GM18873 (cell line): ENCODE results near the gene PDHA1.

Experiments used
- ATAC-seq: cut with Tn5 transposase; IDR thresholded peaks from one replicate; pipeline ENCODE4 v1.9.1; 2021; ENCODE audit warnings: mild to moderate bottlenecking, moderate library complexity, moderate number of reproducible peaks; ENCODE audit not compliant: unreplicated experiment, low FRiP score

Gene PDHA1

DNA sequence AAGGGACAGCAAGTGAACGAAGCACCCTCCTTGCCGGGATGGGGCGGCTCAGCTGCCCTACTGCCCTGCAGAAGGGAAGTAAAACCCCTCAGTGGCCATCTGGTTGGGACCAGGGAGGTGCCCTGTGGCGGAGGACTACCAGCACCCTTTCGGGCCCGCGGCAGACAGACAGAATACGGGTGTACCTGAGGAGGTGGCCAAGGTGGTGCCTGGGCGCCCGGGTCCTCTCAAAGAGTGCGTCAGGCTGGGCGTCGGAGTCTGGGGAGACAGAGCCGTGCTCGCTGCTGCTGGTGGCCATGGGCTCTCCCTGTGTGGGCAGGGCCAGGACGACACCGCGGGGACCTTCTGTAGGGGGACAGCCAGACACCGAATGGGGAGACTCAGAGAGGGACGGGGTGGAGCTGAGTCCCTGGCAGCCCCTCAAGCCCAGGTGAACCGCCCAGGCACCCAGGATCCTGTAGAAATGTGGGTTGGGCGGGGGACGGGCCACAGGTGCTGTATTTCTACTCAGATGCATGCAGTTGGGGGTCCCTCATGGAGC, 29.7 kb downstream of the PDHA1 start:
- no peak for ATAC-seq

- no peak for ATAC-seq
Observed at GRCh38 chrX:19375546-19375945, 31.8 kb downstream of the PDHA1 start.

DNA sequence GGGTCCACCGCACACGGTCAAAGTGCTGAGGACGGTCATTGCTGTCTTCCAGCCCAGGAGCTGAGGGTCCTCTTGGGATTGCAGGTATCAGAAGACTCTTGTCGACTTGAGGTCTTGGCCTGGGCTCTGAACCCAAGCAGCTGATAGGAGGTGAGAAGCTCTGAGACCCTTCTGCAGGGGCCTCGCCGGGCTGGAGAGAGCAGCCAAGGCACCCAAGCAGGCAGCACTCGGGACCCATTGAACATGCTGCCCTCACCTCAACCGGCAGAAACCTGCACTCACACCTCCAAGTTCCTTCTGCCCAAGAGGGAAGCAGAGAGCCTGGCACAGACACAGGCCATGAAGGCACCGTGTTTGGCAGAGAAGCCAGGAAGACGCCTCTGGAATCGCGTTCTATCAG, 34.1 kb downstream of the PDHA1 start:
- no peak for ATAC-seq

DNA sequence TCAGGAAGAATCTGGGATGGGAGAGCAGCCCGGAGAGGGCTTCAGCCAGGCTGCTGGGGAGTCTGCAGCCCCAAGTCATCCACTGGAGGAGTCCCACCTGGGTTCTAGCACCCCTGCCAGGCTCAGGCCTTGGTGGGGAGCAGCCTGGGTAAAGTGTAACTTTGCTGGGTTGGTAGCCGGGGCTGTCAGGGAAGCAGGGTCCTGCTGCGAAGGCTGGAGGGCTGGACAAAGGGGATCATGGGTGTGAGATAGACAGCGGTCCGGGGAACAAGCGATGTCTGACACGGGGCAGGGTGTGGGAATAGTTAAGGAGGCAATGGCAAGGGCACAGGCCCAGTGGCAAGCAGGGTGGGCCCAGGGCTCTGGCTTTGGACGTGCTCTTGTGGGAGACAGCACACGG, 37.6 kb downstream of the PDHA1 start:
- ATAC-seq: no peak

DNA sequence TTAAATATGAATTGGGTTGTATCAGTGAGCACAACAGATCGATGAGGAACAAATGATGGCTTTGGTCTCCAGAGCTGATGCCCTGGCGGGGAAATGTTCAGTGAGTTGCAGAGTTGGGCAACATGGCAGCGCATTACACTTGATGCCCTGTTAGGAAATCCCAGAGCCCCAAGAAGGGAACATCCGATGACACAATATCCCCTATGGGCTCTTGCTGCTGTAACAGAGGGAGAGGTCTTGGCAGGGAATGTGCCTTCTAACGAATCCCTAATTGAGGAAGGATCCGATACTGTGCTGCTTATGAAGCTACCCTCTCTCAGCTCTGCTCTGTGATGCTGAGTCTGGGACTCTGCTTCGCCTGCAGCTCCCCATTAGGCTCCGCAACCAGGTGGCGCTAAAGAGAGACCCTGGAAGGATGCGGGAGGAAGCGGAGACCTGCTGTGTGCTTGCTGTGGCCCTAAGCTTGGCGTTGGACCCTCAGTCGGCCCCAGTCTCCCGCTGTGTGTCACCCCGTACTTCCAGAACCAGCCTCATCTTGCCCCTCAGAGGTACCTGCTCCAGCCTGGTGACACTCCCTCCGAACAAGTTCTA, 38.9 kb downstream of the PDHA1 start:
- ATAC-seq: no peak

GRCh38 chrX:19386679-19387078, 43.0 kb downstream of the PDHA1 start:
- no peak for ATAC-seq

DNA sequence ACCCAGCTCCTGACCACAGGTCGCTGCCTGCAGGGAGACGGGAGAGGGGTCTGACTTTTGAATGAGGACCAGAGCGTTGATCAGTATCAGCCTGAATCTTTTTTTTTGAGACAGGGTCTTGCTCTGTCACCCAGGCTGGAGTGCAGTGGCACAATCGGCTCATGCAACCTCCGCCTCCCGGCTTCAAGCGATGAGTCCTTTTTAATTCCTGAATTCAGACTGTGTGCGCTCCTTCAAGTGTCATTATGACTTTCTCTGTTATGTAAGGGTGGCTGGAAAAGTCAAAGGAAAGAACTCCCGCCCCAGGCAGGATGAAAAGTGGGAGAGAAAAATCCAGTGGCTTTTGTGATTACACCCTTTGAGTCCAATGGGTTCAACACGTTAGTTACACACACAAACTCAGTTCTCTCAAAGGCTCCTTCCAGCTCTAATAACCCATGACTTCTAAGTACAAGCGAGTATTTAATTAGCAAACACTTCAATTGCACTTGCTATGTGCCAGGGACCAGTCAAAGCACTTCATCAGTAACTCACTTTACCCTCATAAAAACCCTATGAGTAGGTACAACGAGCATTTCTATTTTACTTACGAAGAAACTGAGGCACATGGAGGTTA, 44.4 kb downstream of the PDHA1 start:
- no peak for ATAC-seq

DNA sequence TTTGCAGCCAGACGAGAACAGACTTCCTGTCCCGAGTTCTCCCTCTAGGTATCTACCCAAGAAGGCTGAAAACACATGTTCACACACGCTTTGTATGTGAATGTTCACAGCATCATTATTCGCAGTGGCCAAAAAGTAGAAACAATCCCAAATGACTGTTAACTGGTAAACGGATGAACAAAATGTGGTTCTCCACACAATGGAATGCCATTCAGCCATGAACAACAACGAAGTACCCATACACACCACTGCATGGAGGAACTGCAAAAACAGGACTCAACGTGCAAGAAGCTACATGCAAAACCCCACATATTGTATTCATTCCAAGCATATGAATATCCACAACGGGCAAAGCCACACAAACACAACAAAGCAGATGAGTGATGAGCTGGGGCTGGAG, 45.0 kb downstream of the PDHA1 start:
- ATAC-seq: no peak

DNA sequence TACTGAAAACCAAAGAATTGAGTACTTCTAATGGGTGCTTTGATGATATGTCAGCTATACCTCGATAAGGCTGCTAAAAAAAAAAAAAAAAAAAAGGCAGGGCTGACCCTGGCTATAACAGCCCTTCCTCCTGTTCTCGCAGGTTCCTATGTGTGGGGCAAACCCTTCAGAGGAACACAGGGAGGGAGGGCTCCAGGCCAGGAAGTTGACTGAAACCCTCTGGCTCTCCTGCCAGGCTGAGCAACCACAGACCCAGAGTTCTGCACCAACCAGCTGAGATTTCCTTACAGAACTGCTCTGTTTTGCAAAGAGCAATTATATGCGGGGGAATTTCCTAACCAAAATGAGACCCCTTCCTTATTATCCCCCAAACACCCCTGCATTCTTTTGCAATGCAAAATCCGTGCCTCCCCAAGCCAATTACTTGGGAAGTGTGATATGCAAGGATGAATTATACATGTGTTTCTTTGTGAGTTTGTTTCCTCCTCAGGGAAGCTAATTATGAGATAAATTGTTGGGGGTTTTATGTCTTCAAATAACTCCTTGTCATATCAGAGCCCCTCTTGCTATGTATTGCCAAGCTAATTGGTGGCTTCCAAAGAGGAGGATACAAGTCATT, 45.6 kb downstream of the PDHA1 start:
- no peak for ATAC-seq

- no peak for ATAC-seq
Observed at GRCh38 chrX:19392078-19392477, 48.4 kb downstream of the PDHA1 start.

DNA sequence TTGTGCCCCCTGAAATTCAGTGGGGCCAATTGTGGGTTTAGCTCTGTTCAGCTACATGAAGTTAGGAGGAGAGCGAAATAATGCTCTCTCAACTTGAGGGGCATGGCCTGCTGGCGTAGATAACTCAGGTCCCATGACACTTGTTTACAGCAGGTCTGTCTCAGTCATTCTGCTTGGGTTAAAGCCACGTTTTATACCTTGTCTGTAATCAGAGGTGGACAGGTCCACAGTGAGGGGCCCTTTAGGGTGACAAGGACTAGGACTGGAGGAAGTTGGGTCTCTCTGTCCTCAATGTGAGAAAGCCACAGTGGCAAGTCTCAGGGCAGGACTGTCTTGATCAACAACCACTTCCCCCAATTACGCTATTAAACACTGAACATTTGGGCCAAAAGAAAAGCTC, 49.0 kb downstream of the PDHA1 start:
- no peak for ATAC-seq

GRCh38 chrX:19403696-19404095, 60.0 kb downstream of the PDHA1 start:
- ATAC-seq: no peak

- no peak for ATAC-seq
Observed at GRCh38 chrX:19410259-19410658, 66.5 kb downstream of the PDHA1 start.
